HEK293 (cell line): ENCODE data around the gene ZNF469.
A peak's percentile ranks its signal among the peaks of the same experiment; 100 is the strongest.

Experiments
- CTCF ChIA-PET: fragments of 350-600 bp; formaldehyde crosslinking; extraction: SDS; loops from one replicate; lab custom pipeline; 2021; ENCODE audit warnings: antibody characterized with exemption; lab: Yijun Ruan, JAX
- POLR2A ChIA-PET: fragments of 300-600 bp; formaldehyde crosslinking; extraction: SDS; loops from one replicate; lab custom pipeline; 2020; ENCODE audit warnings: antibody characterized with exemption, inconsistent platforms; lab: Yijun Ruan, JAX
- H3K27ac ChIP-seq: fragments of 200-500 bp; sonication (Bioruptor generic); 2 replicates; pipeline ENCODE4 v1.5.1; 2014; ENCODE audit warnings: low read depth, low read length, control low read depth, inconsistent platforms; ENCODE audit errors: extremely low read depth
- H3K36me3 ChIP-seq, 2 experiments: fragments of 200-500 bp in 1 of 2; sonication (Bioruptor generic) in 1 of 2; 1 replicate in 1 of 2; 2 replicates in 1 of 2; pipeline ENCODE4 v1.5.1; 2014 to 2017; ENCODE audit warnings: inconsistent platforms in 2 of 2, low read length in 2 of 2; ENCODE audit not compliant: control insufficient read depth in 2 of 2, insufficient read depth in 1 of 2
- H3K4me1 ChIP-seq: fragments of 200-500 bp; sonication (Bioruptor generic); 2 replicates; pipeline ENCODE4 v1.5.1; 2014; ENCODE audit warnings: mild to moderate bottlenecking, low read length, inconsistent platforms; ENCODE audit not compliant: control insufficient read depth, insufficient read depth
- H3K4me3 ChIP-seq: 2 replicates; pipeline ENCODE4 v1.5.1; 2011; ENCODE audit warnings: low read depth, mild to moderate bottlenecking, control low read depth, low read length, moderate library complexity
- H3K9me3 ChIP-seq: fragments of 200-500 bp; sonication (Bioruptor generic); 2 replicates; pipeline ENCODE4 v1.5.1; 2014; ENCODE audit warnings: low read depth, low read length, inconsistent platforms; ENCODE audit not compliant: control insufficient read depth, insufficient read depth
- GLI2 ChIP-seq: fragments of 450-650 bp; formaldehyde crosslinking; IDR thresholded peaks from 2 replicates; pipeline ENCODE4; 2017; ENCODE audit warnings: missing biosample characterization, missing genetic modification characterization, low read depth, borderline replicate concordance
- HOXD13 ChIP-seq: sonication (generic); formaldehyde crosslinking; IDR thresholded peaks from 2 replicates; pipeline ENCODE4 v1.8.0; 2022; ENCODE audit warnings: missing genetic modification reagents, borderline replicate concordance
- KLF7 ChIP-seq: fragments of 450-650 bp; formaldehyde crosslinking; IDR thresholded peaks from 2 replicates; pipeline ENCODE4 v1.5.1; 2016; ENCODE audit warnings: missing biosample characterization, missing genetic modification characterization, borderline replicate concordance
- KLF8 ChIP-seq: fragments of 450-650 bp; formaldehyde crosslinking; IDR thresholded peaks from 2 replicates; pipeline ENCODE4 v1.5.1; 2016; ENCODE audit warnings: missing biosample characterization, missing genetic modification characterization
- OSR2 ChIP-seq: fragments of 450-650 bp; formaldehyde crosslinking; IDR thresholded peaks from 2 replicates; pipeline ENCODE4 v1.5.1; 2016; ENCODE audit warnings: missing biosample characterization, missing genetic modification characterization
- SP3 ChIP-seq: fragments of 450-650 bp; formaldehyde crosslinking; IDR thresholded peaks from 2 replicates; pipeline ENCODE4 v1.5.1; 2016; ENCODE audit warnings: missing biosample characterization, missing genetic modification characterization
- TRIM28 ChIP-seq: IDR thresholded peaks from 2 replicates; pipeline ENCODE4 v1.6.1; 2011; ENCODE audit warnings: low read length, control low read depth, borderline replicate concordance
- ZBTB48 ChIP-seq: fragments of 450-650 bp; formaldehyde crosslinking; IDR thresholded peaks from 2 replicates; pipeline ENCODE4 v1.5.1; 2016; ENCODE audit warnings: missing biosample characterization, missing genetic modification characterization
- ZFP3 ChIP-seq: fragments of 450-650 bp; formaldehyde crosslinking; IDR thresholded peaks from 2 replicates; pipeline ENCODE4 v1.5.1; 2016; ENCODE audit warnings: low read depth, missing biosample characterization, missing genetic modification characterization
- ZNF10 ChIP-seq: fragments of 450-650 bp; formaldehyde crosslinking; IDR thresholded peaks from 2 replicates; pipeline ENCODE4 v1.5.1; 2017; ENCODE audit warnings: missing biosample characterization, missing genetic modification characterization
- ZNF121 ChIP-seq: fragments of 450-650 bp; formaldehyde crosslinking; IDR thresholded peaks from 2 replicates; pipeline ENCODE4 v1.5.1; 2016; ENCODE audit warnings: missing biosample characterization, missing genetic modification characterization
- ZNF2 ChIP-seq: fragments of 450-650 bp; formaldehyde crosslinking; IDR thresholded peaks from 2 replicates; pipeline ENCODE4 v1.5.1; 2016; ENCODE audit warnings: missing biosample characterization, missing genetic modification characterization
- ZNF221 ChIP-seq: fragments of 450-650 bp; formaldehyde crosslinking; IDR thresholded peaks from 2 replicates; pipeline ENCODE4 v1.5.1; 2017; ENCODE audit warnings: missing biosample characterization, missing genetic modification characterization, borderline replicate concordance
- ZNF223 ChIP-seq: fragments of 450-650 bp; formaldehyde crosslinking; IDR thresholded peaks from 2 replicates; pipeline ENCODE4 v1.5.1; 2016; ENCODE audit warnings: missing biosample characterization, missing genetic modification characterization
- ZNF48 ChIP-seq: fragments of 450-650 bp; formaldehyde crosslinking; IDR thresholded peaks from 2 replicates; pipeline ENCODE4 v1.5.1; 2016; ENCODE audit warnings: missing biosample characterization, missing genetic modification characterization
- ZNF510 ChIP-seq: fragments of 450-650 bp; formaldehyde crosslinking; IDR thresholded peaks from 2 replicates; pipeline ENCODE4 v1.5.1; 2018; ENCODE audit warnings: mild to moderate bottlenecking, missing genetic modification characterization, missing biosample characterization; ENCODE audit not compliant: insufficient replicate concordance
- ZNF585B ChIP-seq: fragments of 450-650 bp; formaldehyde crosslinking; IDR thresholded peaks from 2 replicates; pipeline ENCODE4 v1.5.1; 2016; ENCODE audit warnings: missing biosample characterization, missing genetic modification characterization
- ZNF623 ChIP-seq: fragments of 450-650 bp; formaldehyde crosslinking; IDR thresholded peaks from 2 replicates; pipeline ENCODE4 v1.5.1; 2016; ENCODE audit warnings: missing biosample characterization, missing genetic modification characterization
- TF ChIP-seq, protein P1 (sequence below): fragments of 450-650 bp; formaldehyde crosslinking; IDR thresholded peaks from 2 replicates; pipeline ENCODE4 v1.5.1; 2017; ENCODE audit warnings: missing biosample characterization, mild to moderate bottlenecking, missing genetic modification characterization, moderate library complexity
- TF ChIP-seq, protein P2 (sequence below): fragments of 450-650 bp; formaldehyde crosslinking; IDR thresholded peaks from 2 replicates; pipeline ENCODE4 v1.5.1; 2016; ENCODE audit warnings: missing biosample characterization, missing genetic modification characterization
- TF ChIP-seq, protein P3 (sequence below): fragments of 450-650 bp; formaldehyde crosslinking; IDR thresholded peaks from 2 replicates; pipeline ENCODE4 v1.5.1; 2017; ENCODE audit warnings: missing biosample characterization, missing genetic modification characterization

ZNF469 gene

DNA sequence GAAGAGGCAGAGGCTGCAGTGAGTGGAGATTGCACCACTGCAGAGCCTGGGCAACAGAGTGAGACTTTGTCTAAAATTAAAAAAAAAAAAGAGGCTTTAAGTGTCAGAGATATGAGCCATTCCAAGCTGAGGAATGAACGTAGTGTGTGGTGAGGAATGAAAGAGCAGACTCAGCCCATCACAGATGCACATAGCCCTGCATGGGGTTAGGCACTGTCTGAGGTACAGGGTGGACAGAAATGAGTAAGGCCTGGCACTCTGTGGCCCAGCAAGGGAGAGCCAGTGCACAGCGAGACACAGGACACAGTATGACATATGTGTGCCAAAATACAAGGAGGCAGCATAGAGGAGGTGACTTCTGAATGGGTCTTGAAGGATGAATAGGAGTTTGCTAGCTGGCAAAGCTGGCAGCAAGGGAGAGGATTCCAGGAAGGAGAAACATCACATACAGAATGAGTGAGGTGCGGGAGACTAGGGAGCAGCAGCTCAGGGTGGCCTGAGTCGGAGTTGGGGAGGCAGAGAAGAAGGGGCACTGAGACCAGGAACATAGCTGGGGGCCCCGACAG, 8.7 kb upstream of the ZNF469 start:
- Histone ChIP-seq H3K4me3 (no peak overlapping the region), H3K36me3 (no peaks in the 10 kb centered on the region), H3K9me3 (no peaks in the 10 kb centered on the region), H3K27ac (no peak overlapping the region), H3K4me1 (no peaks in the 10 kb centered on the region)
- ChIA-PET POLR2A (no interaction called here), CTCF (interaction anchor here (0.7 kb wide), 1 partner anchor 81 kb away, joined by 3 read pairs; no protein-coding TSS in a partner anchor)
- TF ChIP-seq ZNF121 (tag by site-specific recombination) (no peak), ZFP3 (tag by site-specific recombination) (peak; percentile 78)

DNA sequence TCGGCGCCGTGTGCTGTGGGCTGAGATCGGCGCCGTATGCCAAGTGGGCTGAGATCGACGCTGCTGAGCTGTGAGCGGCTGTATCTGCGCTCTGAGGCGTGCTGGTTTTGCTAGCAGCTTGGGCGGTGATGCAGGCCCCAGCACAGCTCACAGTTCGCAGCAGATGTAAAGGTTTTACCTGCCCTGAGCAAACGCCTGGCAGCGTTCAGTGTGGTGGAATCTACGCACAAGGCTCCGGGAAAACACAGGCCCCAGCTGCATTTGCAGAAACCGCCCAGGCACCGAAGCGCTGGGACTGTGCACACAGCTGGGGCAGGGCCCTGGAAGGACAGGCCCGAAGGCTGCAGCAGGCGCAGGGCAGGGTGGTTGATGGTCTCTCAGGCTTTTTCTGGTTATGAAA, 8.0 kb upstream of the ZNF469 start:
- no peaks in the 10 kb centered on the region for H3K4me1 ChIP-seq
- H3K9me3 ChIP-seq = no peaks in the 10 kb centered on the region
- TF ChIP-seq KLF7 (tag by site-specific recombination) (no peak), ZFP3 (tag by site-specific recombination) (no peak), ZNF585B (tag by site-specific recombination) (no peak), ZBTB48 (tag by site-specific recombination) (no peak), ZNF221 (no peak), SP3 (tag by site-specific recombination) (no peak), ZNF623 (no peak)
- TF ChIP-seq, protein P1, sequence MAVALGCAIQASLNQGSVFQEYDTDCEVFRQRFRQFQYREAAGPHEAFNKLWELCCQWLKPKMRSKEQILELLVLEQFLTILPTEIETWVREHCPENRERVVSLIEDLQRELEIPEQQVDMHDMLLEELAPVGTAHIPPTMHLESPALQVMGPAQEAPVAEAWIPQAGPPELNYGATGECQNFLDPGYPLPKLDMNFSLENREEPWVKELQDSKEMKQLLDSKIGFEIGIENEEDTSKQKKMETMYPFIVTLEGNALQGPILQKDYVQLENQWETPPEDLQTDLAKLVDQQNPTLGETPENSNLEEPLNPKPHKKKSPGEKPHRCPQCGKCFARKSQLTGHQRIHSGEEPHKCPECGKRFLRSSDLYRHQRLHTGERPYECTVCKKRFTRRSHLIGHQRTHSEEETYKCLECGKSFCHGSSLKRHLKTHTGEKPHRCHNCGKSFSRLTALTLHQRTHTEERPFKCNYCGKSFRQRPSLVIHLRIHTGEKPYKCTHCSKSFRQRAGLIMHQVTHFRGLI (tag by site-specific recombination) = no peak
- TF ChIP-seq, protein P2, sequence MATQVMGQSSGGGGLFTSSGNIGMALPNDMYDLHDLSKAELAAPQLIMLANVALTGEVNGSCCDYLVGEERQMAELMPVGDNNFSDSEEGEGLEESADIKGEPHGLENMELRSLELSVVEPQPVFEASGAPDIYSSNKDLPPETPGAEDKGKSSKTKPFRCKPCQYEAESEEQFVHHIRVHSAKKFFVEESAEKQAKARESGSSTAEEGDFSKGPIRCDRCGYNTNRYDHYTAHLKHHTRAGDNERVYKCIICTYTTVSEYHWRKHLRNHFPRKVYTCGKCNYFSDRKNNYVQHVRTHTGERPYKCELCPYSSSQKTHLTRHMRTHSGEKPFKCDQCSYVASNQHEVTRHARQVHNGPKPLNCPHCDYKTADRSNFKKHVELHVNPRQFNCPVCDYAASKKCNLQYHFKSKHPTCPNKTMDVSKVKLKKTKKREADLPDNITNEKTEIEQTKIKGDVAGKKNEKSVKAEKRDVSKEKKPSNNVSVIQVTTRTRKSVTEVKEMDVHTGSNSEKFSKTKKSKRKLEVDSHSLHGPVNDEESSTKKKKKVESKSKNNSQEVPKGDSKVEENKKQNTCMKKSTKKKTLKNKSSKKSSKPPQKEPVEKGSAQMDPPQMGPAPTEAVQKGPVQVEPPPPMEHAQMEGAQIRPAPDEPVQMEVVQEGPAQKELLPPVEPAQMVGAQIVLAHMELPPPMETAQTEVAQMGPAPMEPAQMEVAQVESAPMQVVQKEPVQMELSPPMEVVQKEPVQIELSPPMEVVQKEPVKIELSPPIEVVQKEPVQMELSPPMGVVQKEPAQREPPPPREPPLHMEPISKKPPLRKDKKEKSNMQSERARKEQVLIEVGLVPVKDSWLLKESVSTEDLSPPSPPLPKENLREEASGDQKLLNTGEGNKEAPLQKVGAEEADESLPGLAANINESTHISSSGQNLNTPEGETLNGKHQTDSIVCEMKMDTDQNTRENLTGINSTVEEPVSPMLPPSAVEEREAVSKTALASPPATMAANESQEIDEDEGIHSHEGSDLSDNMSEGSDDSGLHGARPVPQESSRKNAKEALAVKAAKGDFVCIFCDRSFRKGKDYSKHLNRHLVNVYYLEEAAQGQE (tag by site-specific recombination) = no peak
- TF ChIP-seq, protein P3, sequence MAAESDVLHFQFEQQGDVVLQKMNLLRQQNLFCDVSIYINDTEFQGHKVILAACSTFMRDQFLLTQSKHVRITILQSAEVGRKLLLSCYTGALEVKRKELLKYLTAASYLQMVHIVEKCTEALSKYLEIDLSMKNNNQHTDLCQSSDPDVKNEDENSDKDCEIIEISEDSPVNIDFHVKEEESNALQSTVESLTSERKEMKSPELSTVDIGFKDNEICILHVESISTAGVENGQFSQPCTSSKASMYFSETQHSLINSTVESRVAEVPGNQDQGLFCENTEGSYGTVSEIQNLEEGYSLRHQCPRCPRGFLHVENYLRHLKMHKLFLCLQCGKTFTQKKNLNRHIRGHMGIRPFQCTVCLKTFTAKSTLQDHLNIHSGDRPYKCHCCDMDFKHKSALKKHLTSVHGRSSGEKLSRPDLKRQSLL (tag by site-specific recombination) = no peak
- TF ChIP-seq, all 188 proteins: peak for 0
- Histone ChIP-seq H3K27ac (no peak overlapping the region), H3K4me3 (no peak overlapping the region), H3K36me3 (no peaks in the 10 kb centered on the region)
- CTCF ChIA-PET = no interaction called here
- POLR2A ChIA-PET = no interaction called here

DNA sequence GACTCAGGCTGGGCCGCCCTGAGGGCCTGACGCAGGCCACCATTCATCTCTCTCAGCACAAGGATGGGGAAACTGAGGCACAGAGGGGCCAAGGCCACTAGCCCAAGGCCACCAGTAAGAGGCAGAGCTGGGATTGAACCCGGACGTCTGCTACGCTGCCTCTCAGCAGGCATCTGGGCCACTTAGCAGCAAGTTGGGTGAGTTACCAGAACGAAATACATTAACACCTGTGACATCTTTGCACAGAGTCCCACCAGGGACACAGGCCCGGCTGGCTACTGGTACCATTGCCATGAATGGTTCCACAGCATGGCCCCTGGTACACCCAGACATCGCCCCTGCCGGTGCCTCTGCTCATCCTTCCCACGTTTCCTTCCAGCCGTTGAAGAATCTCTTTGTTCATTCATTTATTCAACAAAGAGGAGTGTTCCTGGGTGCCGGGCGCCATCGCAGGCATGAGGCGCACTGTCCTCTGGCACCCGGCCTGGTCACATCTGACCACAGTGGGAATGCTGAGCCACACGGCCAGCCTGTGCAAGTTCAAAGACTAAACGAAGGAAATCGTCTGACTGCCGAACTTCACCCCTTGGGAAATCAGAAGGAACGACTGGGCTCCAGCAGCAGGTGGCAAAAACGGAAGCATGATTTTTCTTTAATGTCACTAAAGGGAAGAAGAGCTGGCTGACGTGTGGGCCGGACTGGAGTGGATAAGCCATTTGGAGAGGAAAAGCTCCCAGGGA, 7.4 kb upstream of the ZNF469 start:
- POLR2A ChIA-PET = no interaction called here
- Histone ChIP-seq H3K4me1 (no peaks in the 10 kb centered on the region), H3K27ac (no peak overlapping the region), H3K9me3 (no peaks in the 10 kb centered on the region), H3K4me3 (no peak overlapping the region), H3K36me3 (no peaks in the 10 kb centered on the region)
- CTCF ChIA-PET = no interaction called here
- TF ChIP-seq ZNF48 (tag by site-specific recombination) (no peak), HOXD13 (CRISPR knock-in tag) (no peak), ZNF510 (tag by site-specific recombination) (no peak), GLI2 (no peak), ZNF2 (tag by site-specific recombination) (no peak), OSR2 (tag by site-specific recombination) (no peak), KLF8 (tag by site-specific recombination) (no peak), ZNF223 (tag by site-specific recombination) (no peak), TRIM28 (no peak), ZNF10 (tag by site-specific recombination) (no peak)
